ENCODE data around the gene ATP2A2. TPM values are rescaled to one million over a fixed set of nuclear protein-coding genes. Genes with fewer than 3 reads are reported as not detected.
"Not testable (repeated sequence)": the region's sequence is repeated elsewhere in the genome, so short reads cannot be mapped to it uniquely, and the experiment has no call there.

ATP2A2 gene
- polyA plus RNA-seq, 1 donor: 144 TPM

- DNase-seq; H3K9me3 ChIP-seq (ENCODE audit: control insufficient read depth, low read depth, low read length); H3K4me1 ChIP-seq (ENCODE audit: control insufficient read depth, insufficient read depth, low read length); H3K27ac ChIP-seq (ENCODE audit: low read length); H3K4me3 ChIP-seq (ENCODE audit: low read length); H3K27me3 ChIP-seq (ENCODE audit: control insufficient read depth, insufficient read depth, low read length): not testable (repeated sequence)
- WGBS (ENCODE audit: insufficient coverage, low lambda C conversion rate): no CpG with 5 or more reads among the region's 17 CpGs
- H3K36me3 ChIP-seq (ENCODE audit: control insufficient read depth, insufficient read depth, low read length): peaks cover 79% of the 10 kb centered on the region
These were observed 97.2 kb downstream of the ATP2A2 start for GRCh38 chr12:110378131-110378790.

- no peak for DNase-seq
- WGBS (ENCODE audit: insufficient coverage, low lambda C conversion rate): no CpG with 5 or more reads among the region's 3 CpGs
- Histone ChIP-seq H3K4me1 (ENCODE audit: control insufficient read depth, insufficient read depth, low read length) (no peaks in the 10 kb centered on the region), H3K27me3 (ENCODE audit: control insufficient read depth, insufficient read depth, low read length) (no peaks in the 10 kb centered on the region), H3K4me3 (ENCODE audit: low read length) (no peak overlapping the region), H3K36me3 (ENCODE audit: control insufficient read depth, insufficient read depth, low read length) (peaks cover 75% of the 10 kb centered on the region), H3K27ac (ENCODE audit: low read length) (no peak overlapping the region), H3K9me3 (ENCODE audit: control insufficient read depth, low read depth, low read length) (no peaks in the 10 kb centered on the region)
These were observed 98.2 kb downstream of the ATP2A2 start for GRCh38 chr12:110379197-110379596.

GRCh38 chr12:110379631-110380030 lies 98.6 kb downstream of the ATP2A2 start:
- WGBS (ENCODE audit: insufficient coverage, low lambda C conversion rate): 60% methylated on average over 1 of the region's 2 CpGs
- Histone ChIP-seq H3K27me3 (ENCODE audit: control insufficient read depth, insufficient read depth, low read length) (no peaks in the 10 kb centered on the region), H3K36me3 (ENCODE audit: control insufficient read depth, insufficient read depth, low read length) (peaks cover 75% of the 10 kb centered on the region), H3K27ac (ENCODE audit: low read length) (no peak overlapping the region), H3K4me3 (ENCODE audit: low read length) (no peak overlapping the region), H3K9me3 (ENCODE audit: control insufficient read depth, low read depth, low read length) (no peaks in the 10 kb centered on the region), H3K4me1 (ENCODE audit: control insufficient read depth, insufficient read depth, low read length) (no peaks in the 10 kb centered on the region)
- no peak for DNase-seq

GRCh38 chr12:110382683-110383082 lies 101.6 kb downstream of the ATP2A2 start:
- no CpG with 5 or more reads among the region's 4 CpGs for WGBS (ENCODE audit: insufficient coverage, low lambda C conversion rate)
- Histone ChIP-seq H3K27ac (ENCODE audit: low read length) (no peak overlapping the region), H3K4me3 (ENCODE audit: low read length) (no peak overlapping the region), H3K4me1 (ENCODE audit: control insufficient read depth, insufficient read depth, low read length) (no peaks in the 10 kb centered on the region), H3K9me3 (ENCODE audit: control insufficient read depth, low read depth, low read length) (no peaks in the 10 kb centered on the region), H3K27me3 (ENCODE audit: control insufficient read depth, insufficient read depth, low read length) (no peaks in the 10 kb centered on the region), H3K36me3 (ENCODE audit: control insufficient read depth, insufficient read depth, low read length) (peaks cover 74% of the 10 kb centered on the region)
- DNase-seq: no peak

Other genes starting within 250 kb of the ATP2A2 start
- 36.1 TPM for gene C12orf76, start 232.7 kb upstream of the ATP2A2 start, polyA plus RNA-seq
- 12.6 TPM for gene IFT81, start 156.9 kb upstream of the ATP2A2 start, polyA plus RNA-seq
- gene ANAPC7, start 122.5 kb downstream of the ATP2A2 start, polyA plus RNA-seq: 57.0 TPM
- 298 TPM for gene ARPC3, start 169.1 kb downstream of the ATP2A2 start, polyA plus RNA-seq
- gene GPN3, start 187.0 kb downstream of the ATP2A2 start, polyA plus RNA-seq: 16.2 TPM
- gene FAM216A, start 187.6 kb downstream of the ATP2A2 start, polyA plus RNA-seq: 10.6 TPM
- gene VPS29, start 220.9 kb downstream of the ATP2A2 start, polyA plus RNA-seq: 253 TPM
- 0.49 TPM for gene RAD9B, start 221.1 kb downstream of the ATP2A2 start, polyA plus RNA-seq

Measured in large intestine (tissue), 3 donors.